Parathyroid adenoma (tissue), 2 donors: ENCODE measurements around the gene TNFRSF11A.

Experiments used
- H2AFZ ChIP-seq: fragments of 300-600 bp; sonication (generic); one replicate; pipeline ENCODE4 v1.7.0; 2017; ENCODE audit warnings: antibody characterized with exemption, mild to moderate bottlenecking
- H3K27ac ChIP-seq: fragments of 300-600 bp; sonication (generic); one replicate; pipeline ENCODE4 v1.7.0; 2017
- H3K27me3 ChIP-seq: fragments of 300-600 bp; sonication (generic); one replicate; pipeline ENCODE4 v1.7.0; 2017; ENCODE audit warnings: low read length; ENCODE audit not compliant: control insufficient read depth, insufficient read depth
- H3K36me3 ChIP-seq: fragments of 300-600 bp; sonication (generic); one replicate; pipeline ENCODE4 v1.7.0; 2017; ENCODE audit warnings: low read length; ENCODE audit not compliant: control insufficient read depth, insufficient read depth
- H3K4me1 ChIP-seq: fragments of 300-600 bp; sonication (generic); one replicate; pipeline ENCODE4 v1.7.0; 2017; ENCODE audit warnings: control low read depth
- H3K4me2 ChIP-seq: fragments of 300-600 bp; sonication (generic); one replicate; pipeline ENCODE4 v1.7.0; 2017; ENCODE audit warnings: low read length
- H3K4me3 ChIP-seq: fragments of 300-600 bp; sonication (generic); one replicate; pipeline ENCODE4 v1.7.0; 2017; ENCODE audit warnings: low read depth, low read length
- H3K79me2 ChIP-seq: fragments of 300-600 bp; sonication (generic); one replicate; pipeline ENCODE4 v1.7.0; 2017; ENCODE audit warnings: control low read depth
- H3K9ac ChIP-seq: fragments of 300-600 bp; sonication (generic); one replicate; pipeline ENCODE4 v1.7.0; 2017; ENCODE audit warnings: mild to moderate bottlenecking
- H3K9me3 ChIP-seq: fragments of 300-600 bp; sonication (generic); one replicate; pipeline ENCODE4 v1.7.0; 2017; ENCODE audit warnings: low read length; ENCODE audit not compliant: control insufficient read depth
- CTCF ChIP-seq: fragments of 300-600 bp; sonication (generic); IDR thresholded peaks from one replicate; pipeline ENCODE4 v1.7.0; 2017; ENCODE audit warnings: antibody characterized with exemption, mild to moderate bottlenecking
- donor health status: primary hyperparathyroidism.

TNFRSF11A gene

DNA sequence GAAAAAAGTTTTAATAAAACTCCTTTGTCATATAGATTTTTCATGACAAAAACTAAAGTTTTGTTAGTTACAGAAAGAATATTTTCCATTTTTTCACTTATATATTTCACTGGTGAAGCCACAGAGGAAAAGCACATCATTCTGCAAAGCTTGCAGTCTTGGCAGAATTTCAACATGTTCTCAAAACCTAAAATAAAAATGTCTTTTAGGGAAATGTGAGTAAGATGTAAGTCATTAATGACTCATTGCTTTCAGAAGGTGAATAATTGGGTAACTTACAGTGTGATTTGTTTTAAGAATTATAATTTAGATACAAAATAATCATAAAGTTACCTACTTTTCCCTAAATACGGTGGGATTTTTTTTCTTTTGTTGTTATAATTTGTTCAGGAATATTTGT lies 43.4 kb upstream of the TNFRSF11A start:
- no peak for TF ChIP-seq CTCF
- Histone ChIP-seq H3K27me3 (no peaks in the 10 kb centered on the region), H3K36me3 (no peaks in the 10 kb centered on the region), H3K4me3 (no peak overlapping the region), H3K4me1 (no peaks in the 10 kb centered on the region), H2AFZ (no peak overlapping the region), H3K4me2 (no peak overlapping the region), H3K9ac (no peak overlapping the region), H3K9me3 (no peaks in the 10 kb centered on the region), H3K79me2 (no peaks in the 10 kb centered on the region), H3K27ac (no peak overlapping the region)

DNA sequence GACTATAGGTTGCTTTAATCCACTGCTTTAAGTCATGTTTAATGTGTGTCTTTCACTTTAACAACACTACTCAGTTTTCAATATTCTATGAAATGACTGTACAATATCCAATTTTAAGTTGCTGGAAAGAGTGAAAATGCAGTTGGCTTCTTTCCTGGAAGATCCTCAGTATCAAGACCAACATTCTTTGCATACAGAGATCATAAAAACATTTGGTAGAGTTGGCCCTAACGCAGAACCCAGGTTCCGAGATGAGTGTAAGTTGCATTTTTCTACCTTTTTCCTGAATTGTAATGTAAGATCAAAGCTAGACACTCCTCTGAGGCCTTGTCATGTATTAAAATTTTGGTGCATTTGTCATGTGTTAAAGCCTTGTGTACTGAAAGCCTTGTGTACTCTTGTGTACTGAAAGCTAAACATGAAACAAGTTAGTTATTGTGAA lies 42.9 kb upstream of the TNFRSF11A start:
- H3K27ac ChIP-seq: no peak overlapping the region
- H3K79me2 ChIP-seq: no peaks in the 10 kb centered on the region
- H3K9me3 ChIP-seq: no peaks in the 10 kb centered on the region
- no peak for TF ChIP-seq CTCF
- H3K36me3 ChIP-seq: no peaks in the 10 kb centered on the region
- no peaks in the 10 kb centered on the region for H3K27me3 ChIP-seq
- H3K9ac ChIP-seq: no peak overlapping the region
- H3K4me3 ChIP-seq: no peak overlapping the region
- H3K4me2 ChIP-seq: no peak overlapping the region
- H2AFZ ChIP-seq: no peak overlapping the region
- H3K4me1 ChIP-seq: no peaks in the 10 kb centered on the region

DNA sequence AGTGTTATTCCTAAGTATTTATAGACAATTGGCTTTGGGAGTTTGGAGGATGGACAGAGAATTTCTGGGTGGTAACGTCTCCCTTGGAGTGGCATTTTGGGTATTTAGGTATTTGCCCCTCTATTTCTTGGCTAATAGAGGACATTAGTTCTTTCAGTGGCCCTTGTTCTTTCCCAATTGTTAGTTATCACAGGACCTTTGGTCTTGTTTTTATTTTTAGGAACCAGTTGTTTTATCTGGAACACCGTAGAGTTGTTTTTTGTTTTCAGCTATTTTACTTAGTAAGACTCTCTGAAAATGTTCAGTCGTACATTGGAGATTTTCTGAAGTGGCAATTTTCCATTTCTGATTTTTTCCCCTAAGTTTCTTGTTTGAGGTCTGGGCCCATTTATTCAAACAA lies 40.5 kb upstream of the TNFRSF11A start:
- no peaks in the 10 kb centered on the region for H3K79me2 ChIP-seq
- no peaks in the 10 kb centered on the region for H3K36me3 ChIP-seq

DNA sequence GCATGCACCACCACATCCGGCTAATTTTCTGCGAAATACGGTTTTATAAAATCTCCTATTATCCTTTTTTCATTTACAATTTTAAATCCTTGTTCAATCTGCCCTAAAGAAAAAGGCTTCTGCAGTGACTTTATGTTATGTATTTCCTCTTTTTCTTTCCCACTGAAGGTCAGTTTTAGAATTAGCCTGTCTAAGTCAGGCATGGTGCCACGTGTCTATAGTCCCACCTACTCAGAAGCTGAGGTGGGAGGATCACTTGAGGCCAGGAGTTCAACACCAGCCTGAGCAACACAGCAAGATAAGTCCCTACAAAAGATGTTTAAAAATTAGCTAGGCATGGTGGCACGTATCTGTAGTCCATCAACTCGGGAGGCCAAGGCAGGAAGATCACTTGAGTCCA lies 39.8 kb upstream of the TNFRSF11A start:
- Histone ChIP-seq H3K4me3 (no peak overlapping the region), H3K27ac (no peak overlapping the region), H3K79me2 (no peaks in the 10 kb centered on the region), H3K36me3 (no peaks in the 10 kb centered on the region), H3K27me3 (no peaks in the 10 kb centered on the region), H2AFZ (no peak overlapping the region), H3K4me1 (no peaks in the 10 kb centered on the region), H3K4me2 (no peak overlapping the region), H3K9me3 (no peaks in the 10 kb centered on the region), H3K9ac (no peak overlapping the region)
- no peak for TF ChIP-seq CTCF

More for the DNA sequence above, 40.5 kb upstream of the TNFRSF11A start:
- no peak overlapping the region for H3K4me2 ChIP-seq
- no peaks in the 10 kb centered on the region for H3K27me3 ChIP-seq
- H3K9me3 ChIP-seq: no peaks in the 10 kb centered on the region
- H2AFZ ChIP-seq: no peak overlapping the region
- H3K4me3 ChIP-seq: no peak overlapping the region
- no peak for TF ChIP-seq CTCF
- no peaks in the 10 kb centered on the region for H3K4me1 ChIP-seq
- no peak overlapping the region for H3K27ac ChIP-seq
- H3K9ac ChIP-seq: no peak overlapping the region

DNA sequence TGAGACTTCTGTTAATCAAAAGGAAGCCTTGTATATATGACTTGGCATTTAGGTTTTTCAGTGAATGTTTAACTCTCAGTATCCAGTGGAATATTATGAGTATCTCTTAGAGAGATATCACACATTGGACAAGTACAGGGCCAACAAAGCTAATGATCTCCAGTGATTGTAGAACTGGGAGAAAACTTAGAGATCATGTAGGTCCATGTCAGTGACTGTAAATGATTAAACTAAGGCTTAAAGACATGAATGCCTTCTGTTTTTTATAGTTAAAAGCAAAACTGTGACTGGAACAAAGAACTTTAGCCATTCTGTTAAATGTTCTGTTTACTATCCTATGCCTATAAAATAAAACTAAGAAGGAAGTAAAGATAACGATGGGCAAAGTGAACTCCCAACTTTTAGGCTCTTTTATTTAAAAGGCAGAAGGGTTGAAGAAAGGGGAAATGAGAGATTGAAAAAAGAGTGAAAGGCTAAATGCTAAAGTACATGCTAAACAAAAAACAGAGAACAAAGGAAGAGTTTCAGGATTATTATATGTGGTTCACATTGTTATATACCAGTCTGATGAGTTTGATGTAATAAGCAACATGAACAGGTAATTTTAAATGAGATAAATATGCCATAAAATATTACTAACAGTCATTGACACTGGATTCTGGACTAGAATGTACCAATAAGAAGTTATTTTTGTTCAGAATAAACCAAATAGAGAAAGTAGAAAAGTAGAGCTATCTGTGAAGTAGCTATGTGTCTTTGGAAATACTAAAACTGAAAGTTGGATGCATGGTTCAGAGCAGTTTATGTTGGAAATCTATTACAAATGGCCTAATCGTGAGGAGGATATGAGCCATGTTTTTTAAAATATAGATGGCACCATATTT lies 37.1 kb upstream of the TNFRSF11A start:
- no peak overlapping the region for H3K4me2 ChIP-seq
- no peaks in the 10 kb centered on the region for H3K36me3 ChIP-seq
- H3K27me3 ChIP-seq: no peaks in the 10 kb centered on the region
- no peak for TF ChIP-seq CTCF
- no peak overlapping the region for H3K9ac ChIP-seq
- no peaks in the 10 kb centered on the region for H3K79me2 ChIP-seq
- H3K4me3 ChIP-seq: no peak overlapping the region
- no peaks in the 10 kb centered on the region for H3K4me1 ChIP-seq
- H2AFZ ChIP-seq: no peak overlapping the region
- no peaks in the 10 kb centered on the region for H3K9me3 ChIP-seq
- H3K27ac ChIP-seq: no peak overlapping the region
